GM12801 (cell line): Measurements from ENCODE around the gene KCNJ3.

Experiments used
- TF ChIP-seq, protein P1 (sequence below): IDR thresholded peaks from one replicate; pipeline ENCODE4 v1.5.1; 2011; ENCODE audit warnings: control low read depth; ENCODE audit not compliant: insufficient read length; ENCODE audit errors: extremely low read depth

Gene KCNJ3

DNA sequence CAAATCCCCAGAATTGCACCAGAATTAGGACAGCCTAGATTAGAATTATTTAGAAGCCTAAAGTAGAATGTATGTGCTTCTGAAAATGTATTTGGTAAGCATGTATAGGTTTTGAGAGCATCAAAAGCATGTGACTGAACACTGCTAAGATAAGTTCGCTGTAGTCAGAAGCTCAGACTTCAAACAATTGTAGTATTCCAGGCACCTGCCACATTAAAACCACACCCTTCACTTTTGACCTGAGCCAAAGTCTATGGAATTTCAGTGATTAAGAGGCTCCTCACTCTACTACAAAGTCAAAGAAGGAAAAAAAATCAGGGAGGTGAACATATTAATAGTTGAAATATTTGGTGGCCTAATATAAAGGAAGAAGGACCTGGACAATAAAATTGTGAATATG is 8.2 kb downstream of the KCNJ3 start:
- TF ChIP-seq, protein P1, sequence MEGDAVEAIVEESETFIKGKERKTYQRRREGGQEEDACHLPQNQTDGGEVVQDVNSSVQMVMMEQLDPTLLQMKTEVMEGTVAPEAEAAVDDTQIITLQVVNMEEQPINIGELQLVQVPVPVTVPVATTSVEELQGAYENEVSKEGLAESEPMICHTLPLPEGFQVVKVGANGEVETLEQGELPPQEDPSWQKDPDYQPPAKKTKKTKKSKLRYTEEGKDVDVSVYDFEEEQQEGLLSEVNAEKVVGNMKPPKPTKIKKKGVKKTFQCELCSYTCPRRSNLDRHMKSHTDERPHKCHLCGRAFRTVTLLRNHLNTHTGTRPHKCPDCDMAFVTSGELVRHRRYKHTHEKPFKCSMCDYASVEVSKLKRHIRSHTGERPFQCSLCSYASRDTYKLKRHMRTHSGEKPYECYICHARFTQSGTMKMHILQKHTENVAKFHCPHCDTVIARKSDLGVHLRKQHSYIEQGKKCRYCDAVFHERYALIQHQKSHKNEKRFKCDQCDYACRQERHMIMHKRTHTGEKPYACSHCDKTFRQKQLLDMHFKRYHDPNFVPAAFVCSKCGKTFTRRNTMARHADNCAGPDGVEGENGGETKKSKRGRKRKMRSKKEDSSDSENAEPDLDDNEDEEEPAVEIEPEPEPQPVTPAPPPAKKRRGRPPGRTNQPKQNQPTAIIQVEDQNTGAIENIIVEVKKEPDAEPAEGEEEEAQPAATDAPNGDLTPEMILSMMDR = no peak

DNA sequence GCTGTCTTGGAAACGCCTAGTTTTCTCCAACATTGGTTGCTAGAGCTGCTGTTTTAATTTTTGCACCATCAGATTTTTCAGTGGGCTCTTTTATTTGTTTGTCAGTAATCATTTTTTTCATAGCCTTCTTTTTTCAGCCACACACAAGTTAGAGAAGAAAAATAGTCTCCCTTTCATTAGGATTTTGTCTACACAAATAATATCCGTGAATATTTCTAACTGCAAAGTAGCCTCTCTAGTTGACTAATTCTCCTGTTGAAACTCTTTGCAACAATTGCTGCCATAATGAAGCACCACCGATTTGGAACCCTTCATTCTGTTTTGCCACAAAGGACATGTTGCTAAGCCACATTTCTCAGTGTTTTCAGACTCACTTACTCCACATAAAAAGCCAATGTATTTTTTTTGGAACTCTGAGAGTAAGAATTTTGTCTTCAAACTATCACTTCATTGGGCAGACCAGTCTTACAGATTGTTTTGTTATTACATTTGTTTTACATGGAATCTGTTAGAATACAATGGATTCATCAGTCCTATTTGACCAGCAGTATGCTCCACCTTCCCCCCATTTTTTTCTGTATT is 9.6 kb downstream of the KCNJ3 start:
- TF ChIP-seq, protein P1 = no peak

DNA sequence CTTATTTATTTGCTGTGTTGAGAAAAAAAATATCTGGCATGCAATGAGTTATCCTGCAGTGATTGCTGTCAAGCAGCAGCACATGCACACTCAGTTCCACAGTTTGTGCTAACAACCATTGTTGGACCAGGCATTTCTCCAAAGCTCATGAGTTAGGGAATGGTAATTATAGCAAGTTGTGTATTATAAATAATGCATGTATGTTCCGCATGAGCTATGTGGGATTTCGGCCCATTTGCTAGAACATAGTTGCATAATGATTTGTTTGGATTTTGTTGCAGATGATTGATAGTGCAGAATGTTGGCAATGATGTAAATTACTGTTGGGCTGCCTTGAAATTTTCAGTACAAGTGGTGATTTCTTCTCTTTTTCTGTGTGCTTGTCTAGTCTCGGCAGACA is 10.7 kb downstream of the KCNJ3 start:
- TF ChIP-seq, protein P1 = no peak

DNA sequence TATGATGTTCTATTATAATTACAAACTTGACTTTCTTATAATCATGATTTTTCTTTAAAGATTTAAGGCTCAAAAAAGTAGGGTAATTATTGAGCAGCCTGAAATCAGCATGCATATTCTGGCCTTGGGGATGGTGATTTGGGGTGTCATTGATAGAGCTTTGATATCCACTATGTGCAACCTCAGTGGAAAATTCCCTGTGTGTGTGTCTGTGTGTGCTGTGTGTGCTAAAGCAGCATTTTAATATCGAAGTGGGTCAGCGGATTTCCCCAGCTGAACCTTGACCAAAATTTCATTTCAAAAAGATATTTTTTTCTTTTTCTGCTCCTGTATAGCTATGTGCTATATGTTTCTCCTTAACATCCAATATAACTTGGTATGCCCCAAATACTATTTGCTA is 11.6 kb downstream of the KCNJ3 start:
- TF ChIP-seq, protein P1 = no peak

DNA sequence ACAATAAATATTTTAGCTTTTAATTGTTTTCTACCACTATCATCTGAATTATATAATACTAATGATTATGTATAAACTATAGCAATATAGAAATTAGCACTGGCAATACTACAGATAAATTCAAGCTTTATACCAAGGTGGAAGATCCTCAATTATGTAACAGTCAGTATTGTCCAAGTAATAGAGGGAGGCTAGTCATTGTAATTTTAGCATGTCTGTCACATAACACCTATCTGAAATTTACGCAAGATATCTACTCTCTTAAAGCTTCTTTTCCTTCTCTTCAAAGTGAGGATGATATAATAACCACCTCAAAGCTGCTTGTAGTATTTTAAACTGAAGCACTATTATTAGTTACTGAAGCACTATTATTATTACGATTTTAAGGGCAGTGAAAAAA is 12.2 kb downstream of the KCNJ3 start:
- TF ChIP-seq, protein P1 = no peak

DNA sequence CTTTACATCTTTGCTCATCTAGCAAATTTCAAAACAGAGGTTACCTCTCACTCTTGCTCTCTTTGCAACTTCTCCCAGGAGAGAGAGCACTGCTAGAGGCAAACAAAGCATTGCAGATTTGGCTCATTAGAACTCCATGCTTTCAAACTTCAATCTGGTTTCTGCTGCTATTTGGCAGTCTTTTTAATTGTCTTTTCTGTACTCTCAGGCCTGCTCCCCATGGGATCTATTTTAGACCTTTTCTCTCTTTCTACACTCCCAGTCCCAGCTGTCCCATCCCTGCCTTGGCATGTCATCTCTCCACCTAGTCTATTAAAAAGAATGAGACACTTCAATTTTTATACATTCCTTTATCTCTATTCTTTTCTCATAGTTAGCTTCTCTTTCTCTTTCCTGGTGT is 15.2 kb downstream of the KCNJ3 start:
- TF ChIP-seq, protein P1 = no peak

DNA sequence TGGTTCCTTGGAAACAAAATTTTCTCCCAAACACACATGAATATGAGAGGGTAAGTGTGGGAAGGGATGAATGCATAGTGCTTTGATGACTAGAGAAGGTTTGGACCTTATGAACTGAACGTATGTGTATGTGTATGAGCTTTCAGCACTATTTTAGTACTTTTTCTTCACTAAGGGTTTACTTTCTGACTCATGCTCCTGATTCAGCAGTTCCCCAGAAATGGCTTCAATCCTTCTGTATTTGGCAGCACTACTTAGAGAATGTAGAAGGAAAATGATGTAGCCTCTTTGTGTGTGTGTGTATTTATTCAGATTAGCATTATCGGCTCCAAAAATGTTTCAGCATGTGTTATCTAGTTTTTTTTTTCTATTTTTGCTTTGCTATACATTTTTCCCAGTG is 22.2 kb downstream of the KCNJ3 start:
- TF ChIP-seq, protein P1 = no peak
